ENCODE data around the gene ZNF516. TPM values are rescaled to one million over a fixed set of nuclear protein-coding genes. Genes with fewer than 3 reads are reported as not detected.

Gene ZNF516, protein sequence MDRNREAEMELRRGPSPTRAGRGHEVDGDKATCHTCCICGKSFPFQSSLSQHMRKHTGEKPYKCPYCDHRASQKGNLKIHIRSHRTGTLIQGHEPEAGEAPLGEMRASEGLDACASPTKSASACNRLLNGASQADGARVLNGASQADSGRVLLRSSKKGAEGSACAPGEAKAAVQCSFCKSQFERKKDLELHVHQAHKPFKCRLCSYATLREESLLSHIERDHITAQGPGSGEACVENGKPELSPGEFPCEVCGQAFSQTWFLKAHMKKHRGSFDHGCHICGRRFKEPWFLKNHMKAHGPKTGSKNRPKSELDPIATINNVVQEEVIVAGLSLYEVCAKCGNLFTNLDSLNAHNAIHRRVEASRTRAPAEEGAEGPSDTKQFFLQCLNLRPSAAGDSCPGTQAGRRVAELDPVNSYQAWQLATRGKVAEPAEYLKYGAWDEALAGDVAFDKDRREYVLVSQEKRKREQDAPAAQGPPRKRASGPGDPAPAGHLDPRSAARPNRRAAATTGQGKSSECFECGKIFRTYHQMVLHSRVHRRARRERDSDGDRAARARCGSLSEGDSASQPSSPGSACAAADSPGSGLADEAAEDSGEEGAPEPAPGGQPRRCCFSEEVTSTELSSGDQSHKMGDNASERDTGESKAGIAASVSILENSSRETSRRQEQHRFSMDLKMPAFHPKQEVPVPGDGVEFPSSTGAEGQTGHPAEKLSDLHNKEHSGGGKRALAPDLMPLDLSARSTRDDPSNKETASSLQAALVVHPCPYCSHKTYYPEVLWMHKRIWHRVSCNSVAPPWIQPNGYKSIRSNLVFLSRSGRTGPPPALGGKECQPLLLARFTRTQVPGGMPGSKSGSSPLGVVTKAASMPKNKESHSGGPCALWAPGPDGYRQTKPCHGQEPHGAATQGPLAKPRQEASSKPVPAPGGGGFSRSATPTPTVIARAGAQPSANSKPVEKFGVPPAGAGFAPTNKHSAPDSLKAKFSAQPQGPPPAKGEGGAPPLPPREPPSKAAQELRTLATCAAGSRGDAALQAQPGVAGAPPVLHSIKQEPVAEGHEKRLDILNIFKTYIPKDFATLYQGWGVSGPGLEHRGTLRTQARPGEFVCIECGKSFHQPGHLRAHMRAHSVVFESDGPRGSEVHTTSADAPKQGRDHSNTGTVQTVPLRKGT
- 10 to 100 TPM; 10.9 to 12.2 TPM for total RNA-seq
- 1 to 10 TPM; 2.5 to 4.2 TPM for polyA plus RNA-seq

GRCh38 chr18:76495006-76495370 is at the start of gene ZNF516:
Gene ZNF516 (minus strand): TSS chr18:76495242. CDS start chr18:76443054, 52,188 bp downstream.
- peaks cover 0 to 31% (median 23%) of the 10 kb centered on the region in 4 donors for H3K4me1 ChIP-seq (ENCODE audit: control insufficient read depth in 4 of 4, insufficient read depth in 4 of 4, low read length in 3 of 4)
- no peak for TF ChIP-seq RAD21 (IDR thresholded peaks at IDR 0.05)
- TF ChIP-seq REST (IDR thresholded peaks at IDR 0.05), result no peak
- no peak for TF ChIP-seq ATF3 (IDR thresholded peaks at IDR 0.05)
- TF ChIP-seq GABPA (IDR thresholded peaks at IDR 0.05 in 1 of 2, conservative IDR thresholded peaks at IDR 0.05 in 1 of 2), result no peak
- no peak for TF ChIP-seq ZBTB33 (IDR thresholded peaks at IDR 0.05)
- TF ChIP-seq TAF1 (conservative IDR thresholded peaks at IDR 0.05), result no peak
- no peak for TF ChIP-seq EGR1 (IDR thresholded peaks at IDR 0.05; ENCODE audit: low read depth in 2 of 2)
- TF ChIP-seq YY1 (IDR thresholded peaks at IDR 0.05), result no peak
- no peak for TF ChIP-seq JUND (IDR thresholded peaks at IDR 0.05)
- TF ChIP-seq FOXA1 (IDR thresholded peaks at IDR 0.05), result no peak
- TF ChIP-seq HNF4G (IDR thresholded peaks at IDR 0.05), result no peak
- TF ChIP-seq HNF4A (conservative IDR thresholded peaks at IDR 0.05), result no peak
- TF ChIP-seq SP1 (IDR thresholded peaks at IDR 0.05), result no peak
- TF ChIP-seq NR2F2 (IDR thresholded peaks at IDR 0.05), result no peak
- DNase-seq (ENCODE audit: low spot score), result no peak

More at GRCh38 chr18:76495006-76495370, at the start of gene ZNF516:
- H3K4me3 ChIP-seq (ENCODE audit: low read depth in 1 of 3, low read length in 3 of 3), result peak within 1 kb of the TSS; percentile 80 to 97 (median 92)
- 1% methylated on average over 64 of the region's 64 CpGs for WGBS
- peak within 1 kb of the TSS; percentile 89 to 93 for H3K27ac ChIP-seq (ENCODE audit: low read depth in 1 of 2, low read length in 2 of 2)
- H3K36me3 ChIP-seq (ENCODE audit: control insufficient read depth in 4 of 4, insufficient read depth in 3 of 4, low read depth in 1 of 4, low read length in 3 of 4), result no peaks in the 10 kb centered on the region
- no peaks in the 10 kb centered on the region for H3K9me3 ChIP-seq (ENCODE audit: control insufficient read depth in 4 of 4, low read length in 3 of 4)
- H3K9ac ChIP-seq (ENCODE audit: low read depth in 1 of 2, low read length in 2 of 2), result peak within 1 kb of the TSS; percentile 33 to 85
- no peaks in the 10 kb centered on the region for H3K27me3 ChIP-seq (ENCODE audit: control insufficient read depth in 4 of 4, insufficient read depth in 4 of 4, low read length in 3 of 4)

Data from liver (tissue), 9 donors.